Right renal pelvis (tissue), 4 donors: ENCODE measurements around the gene ZMAT3. TPM values are rescaled to one million over a fixed set of nuclear protein-coding genes. Genes with fewer than 3 reads are reported as not detected.
"Not testable (repeated sequence)": the region's sequence is repeated elsewhere in the genome, so short reads cannot be mapped to it uniquely, and the experiment has no call there.

Experiments
- DNase-seq, 4 donors: peaks; one replicate each; pipeline ENCODE4 v3.0.0-alpha.2; 2013; ENCODE audit warnings: low read depth in 4 of 4, low spot score in 3 of 4, missing footprints in 1 of 4
- polyA plus RNA-seq, 4 donors: library from polyadenylated mRNA; unstranded; fragments of 120-200 nt; gene quantifications; one replicate each; pipeline ENCODE4 v1.2.1, GENCODE V29; 2013; ENCODE audit not compliant: insufficient read length in 4 of 4

Gene ZMAT3
- polyA plus RNA-seq, result 10 to 100 TPM in 2 of 4 donors, 1 to 10 TPM in 2; 9.1 to 11.0 (median 10.3) TPM

GRCh38 chr3:179071323-179072099, at the start of gene ZMAT3:
TSS of gene ZMAT3 (minus strand) at chr3:179071809. CDS start at chr3:179067752, 4,057 bp downstream.
- DNase-seq, result peak in 3 of 4 donors; percentile 64 to 72 (median 71)

- no peak for DNase-seq
Observed at GRCh38 chr3:179116816-179117215, 45.2 kb upstream of the ZMAT3 start.

GRCh38 chr3:179115444-179115843, 43.8 kb upstream of the ZMAT3 start:
- not testable (repeated sequence) for DNase-seq

- no peak for DNase-seq
Observed at GRCh38 chr3:179113903-179114302, 42.3 kb upstream of the ZMAT3 start.

- no peak for DNase-seq
Observed at GRCh38 chr3:179108086-179108485, 36.5 kb upstream of the ZMAT3 start.

GRCh38 chr3:179107617-179108016, 36.0 kb upstream of the ZMAT3 start:
- DNase-seq, result no peak

GRCh38 chr3:179105881-179106280, 34.3 kb upstream of the ZMAT3 start:
- DNase-seq, result no peak

GRCh38 chr3:179100652-179101051, 29.0 kb upstream of the ZMAT3 start:
- DNase-seq, result no peak

- no peak for DNase-seq
Observed at GRCh38 chr3:179098388-179099077, 26.9 kb upstream of the ZMAT3 start.

- DNase-seq, result no peak
Observed at GRCh38 chr3:179093807-179094206, 22.2 kb upstream of the ZMAT3 start.

- DNase-seq, result no peak
Observed at GRCh38 chr3:179091113-179091512, 19.5 kb upstream of the ZMAT3 start.

- no peak for DNase-seq
Observed at GRCh38 chr3:179088306-179088705, 16.7 kb upstream of the ZMAT3 start.

GRCh38 chr3:179083977-179084376, 12.4 kb upstream of the ZMAT3 start:
- no peak for DNase-seq

- DNase-seq, result no peak
Observed at GRCh38 chr3:179082416-179082815, 10.8 kb upstream of the ZMAT3 start.

- DNase-seq, result no peak
Observed at GRCh38 chr3:179081885-179082284, 10.3 kb upstream of the ZMAT3 start.

- DNase-seq, result no peak
Observed at GRCh38 chr3:179079537-179079936, 7.9 kb upstream of the ZMAT3 start.

- no peak for DNase-seq
Observed at GRCh38 chr3:179076243-179077027, 4.8 kb upstream of the ZMAT3 start.

GRCh38 chr3:179074656-179075055, 3.0 kb upstream of the ZMAT3 start:
- no peak for DNase-seq

- DNase-seq, result no peak
Observed at GRCh38 chr3:179073816-179074215, 2.2 kb upstream of the ZMAT3 start.

GRCh38 chr3:179072100-179072438, 460 bp upstream of the ZMAT3 start:
- peak in 1 of 4 donors; percentile 20 for DNase-seq

- no peak for DNase-seq
Observed at GRCh38 chr3:179071027-179071322, 634 bp downstream of the ZMAT3 start.
